AG04449 (cell line): ENCODE data around the gene PLXNB2.
A peak's percentile ranks its signal among the peaks of the same experiment; 100 is the strongest.

Experiments
- CTCF ChIA-PET: fragments of 350-600 bp; formaldehyde crosslinking; extraction: SDS; loops from one replicate; lab custom pipeline; 2021; ENCODE audit warnings: antibody characterized with exemption; lab: Yijun Ruan, JAX
- POLR2A ChIA-PET: fragments of 400-600, 350-600 bp; formaldehyde crosslinking; extraction: SDS; loops from one replicate; lab custom pipeline; 2020; ENCODE audit warnings: antibody characterized with exemption, inconsistent platforms; lab: Yijun Ruan, JAX
- DNase-seq: peaks from one replicate; pipeline ENCODE4 v3.0.0-alpha.2; 2010; ENCODE audit warnings: low read depth, low spot score
- H3K4me3 ChIP-seq: 2 replicates; pipeline ENCODE4 v1.5.1; 2011; ENCODE audit warnings: low read depth, mild to moderate bottlenecking, control low read depth, low read length
- CTCF ChIP-seq: IDR thresholded peaks from one replicate; pipeline ENCODE4 v1.5.1; 2011; ENCODE audit warnings: mild to moderate bottlenecking, moderate library complexity, low read length, control low read depth, inconsistent platforms; ENCODE audit not compliant: insufficient read depth; ENCODE audit errors: missing control alignments

The PLXNB2 gene

GRCh38 chr22:50242406-50242949 is 65.0 kb downstream of the PLXNB2 start:
- ChIA-PET POLR2A (interaction anchor here (1.0 kb wide), 1 partner anchor 275 kb away, joined by 4 read pairs; no protein-coding TSS in a partner anchor), CTCF (interaction anchor here (0.8 to 6.2 kb wide), 22 partner anchors 9 to 283 kb away, joined by 3 to 66 read pairs (median 5); partner anchors contain the start of genes HDAC10 and SCO2)
- peak overlapping the region; percentile 49 for H3K4me3 ChIP-seq
- DNase-seq, result no peak
- TF ChIP-seq CTCF, result no peak

- no peak for DNase-seq
- H3K4me3 ChIP-seq, result no peak overlapping the region
- no peak for TF ChIP-seq CTCF
- ChIA-PET CTCF (interaction anchor here (1.1 to 5.3 kb wide), 8 partner anchors 7 to 128 kb away, joined by 3 to 58 read pairs (median 16); partner anchors contain the start of gene HDAC10), POLR2A (no interaction called here)
These were observed 68.7 kb downstream of the PLXNB2 start for GRCh38 chr22:50238755-50239154.

GRCh38 chr22:50236731-50237409 is 70.6 kb downstream of the PLXNB2 start:
- peak; percentile 59 for TF ChIP-seq CTCF
- POLR2A ChIA-PET, result no interaction called here
- no peak overlapping the region for H3K4me3 ChIP-seq
- no peak for DNase-seq
- CTCF ChIA-PET, result interaction anchor here (0.6 to 5.3 kb wide), 23 partner anchors 8 to 469 kb away, joined by 3 to 58 read pairs (median 4); partner anchors contain the start of gene HDAC10

- TF ChIP-seq CTCF, result no peak
- no peak for DNase-seq
- ChIA-PET POLR2A (no interaction called here), CTCF (interaction anchor here (1.2 to 4.4 kb wide), 2 partner anchors 8 to 24 kb away, joined by 3 to 34 read pairs; no protein-coding TSS in a partner anchor)
- no peak overlapping the region for H3K4me3 ChIP-seq
These were observed 74.2 kb downstream of the PLXNB2 start for GRCh38 chr22:50233223-50233622.

- DNase-seq, result no peak
- POLR2A ChIA-PET, result no interaction called here
These were observed 74.8 kb downstream of the PLXNB2 start for GRCh38 chr22:50232481-50233151.

More at GRCh38 chr22:50232481-50233151, 74.8 kb downstream of the PLXNB2 start:
- CTCF ChIA-PET, result interaction anchor here (1.0 to 4.4 kb wide), 3 partner anchors 9 to 302 kb away, joined by 3 to 34 read pairs (median 3); no protein-coding TSS in a partner anchor
- TF ChIP-seq CTCF, result no peak
- no peak overlapping the region for H3K4me3 ChIP-seq
